KMS-11 (cell line): ENCODE data around the gene PLCB4.

Source experiments
- H2AFZ ChIP-seq: fragments of 200-600 bp; sonication (generic); 2 replicates; pipeline ENCODE4 v1.6.1; 2016; ENCODE audit warnings: antibody characterized with exemption, mixed run types, low read depth
- H3K27ac ChIP-seq: fragments of 200-600 bp; sonication (generic); 2 replicates; pipeline ENCODE4 v1.6.1; 2016; ENCODE audit warnings: mild to moderate bottlenecking, mixed run types
- H3K27me3 ChIP-seq: fragments of 200-600 bp; sonication (generic); 2 replicates; pipeline ENCODE4 v1.6.1; 2017; ENCODE audit warnings: mild to moderate bottlenecking, low read depth, mixed run types, moderate library complexity; ENCODE audit not compliant: insufficient read depth
- H3K36me3 ChIP-seq: fragments of 200-600 bp; sonication (generic); 2 replicates; pipeline ENCODE4 v1.6.1; 2017; ENCODE audit warnings: mild to moderate bottlenecking, mixed run types; ENCODE audit not compliant: insufficient read depth
- H3K4me1 ChIP-seq: fragments of 200-600 bp; sonication (generic); 2 replicates; pipeline ENCODE4 v1.6.1; 2016; ENCODE audit warnings: mild to moderate bottlenecking, low read depth, mixed run types; ENCODE audit not compliant: poor library complexity, severe bottlenecking
- H3K4me2 ChIP-seq: fragments of 200-600 bp; sonication (generic); 2 replicates; pipeline ENCODE4 v1.7.0; 2016; ENCODE audit warnings: mild to moderate bottlenecking, mixed run types
- H3K4me3 ChIP-seq: fragments of 200-600 bp; sonication (generic); IDR thresholded peaks from 2 replicates; pipeline ENCODE4 v1.6.1; 2017; ENCODE audit warnings: low read depth, low read length, mixed read lengths; ENCODE audit not compliant: insufficient read depth
- H3K79me2 ChIP-seq: fragments of 200-600 bp; sonication (generic); 2 replicates; pipeline ENCODE4 v1.6.1; 2016; ENCODE audit warnings: low read depth, mixed run types; ENCODE audit not compliant: insufficient read depth
- H3K9ac ChIP-seq: fragments of 200-600 bp; sonication (generic); 2 replicates; pipeline ENCODE4 v1.6.1; 2016; ENCODE audit warnings: mild to moderate bottlenecking, mixed run types
- H4K20me1 ChIP-seq: fragments of 200-600 bp; sonication (generic); 2 replicates; pipeline ENCODE4 v1.6.1; 2016; ENCODE audit warnings: mild to moderate bottlenecking, mixed run types; ENCODE audit not compliant: insufficient read depth
- TF ChIP-seq, protein P1 (sequence below): fragments of 200-600 bp; sonication (generic); conservative IDR thresholded peaks from 2 replicates; pipeline ENCODE4 v1.6.1; 2017; ENCODE audit warnings: low read depth, mild to moderate bottlenecking, antibody characterized with exemption, low read length, moderate library complexity, mixed read lengths

PLCB4 gene

DNA sequence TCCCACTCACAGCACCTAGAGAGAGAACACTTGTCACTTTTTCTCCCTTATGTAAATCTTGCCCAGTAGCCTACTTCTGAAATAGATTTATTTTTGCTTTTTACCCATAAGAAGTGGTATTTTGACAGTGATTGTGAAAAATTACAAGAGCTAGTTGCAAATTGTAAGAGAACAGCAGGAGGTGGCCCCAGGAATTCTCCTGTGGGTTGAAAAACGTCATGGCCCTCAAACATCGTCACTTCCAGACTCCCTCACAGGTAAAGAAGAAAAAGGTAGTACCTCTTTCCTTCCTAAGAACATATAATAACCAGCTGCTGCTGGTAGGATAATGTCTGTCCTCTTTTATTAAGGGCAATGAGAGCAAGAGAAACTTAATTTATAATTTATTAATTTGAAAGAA lies 376.0 kb downstream of the PLCB4 start:
- Histone ChIP-seq H3K79me2 (no peaks in the 10 kb centered on the region), H3K4me3 (no peak overlapping the region), H3K27ac (no peak overlapping the region), H2AFZ (no peak overlapping the region), H4K20me1 (no peaks in the 10 kb centered on the region), H3K36me3 (no peaks in the 10 kb centered on the region), H3K9ac (no peak overlapping the region), H3K27me3 (no peaks in the 10 kb centered on the region), H3K4me2 (0 out of 2 replicates have a peak overlapping the region, but pooled peaks have one; percentile 73), H3K4me1 (peaks cover 93% of the 10 kb centered on the region)
- TF ChIP-seq, protein P1, sequence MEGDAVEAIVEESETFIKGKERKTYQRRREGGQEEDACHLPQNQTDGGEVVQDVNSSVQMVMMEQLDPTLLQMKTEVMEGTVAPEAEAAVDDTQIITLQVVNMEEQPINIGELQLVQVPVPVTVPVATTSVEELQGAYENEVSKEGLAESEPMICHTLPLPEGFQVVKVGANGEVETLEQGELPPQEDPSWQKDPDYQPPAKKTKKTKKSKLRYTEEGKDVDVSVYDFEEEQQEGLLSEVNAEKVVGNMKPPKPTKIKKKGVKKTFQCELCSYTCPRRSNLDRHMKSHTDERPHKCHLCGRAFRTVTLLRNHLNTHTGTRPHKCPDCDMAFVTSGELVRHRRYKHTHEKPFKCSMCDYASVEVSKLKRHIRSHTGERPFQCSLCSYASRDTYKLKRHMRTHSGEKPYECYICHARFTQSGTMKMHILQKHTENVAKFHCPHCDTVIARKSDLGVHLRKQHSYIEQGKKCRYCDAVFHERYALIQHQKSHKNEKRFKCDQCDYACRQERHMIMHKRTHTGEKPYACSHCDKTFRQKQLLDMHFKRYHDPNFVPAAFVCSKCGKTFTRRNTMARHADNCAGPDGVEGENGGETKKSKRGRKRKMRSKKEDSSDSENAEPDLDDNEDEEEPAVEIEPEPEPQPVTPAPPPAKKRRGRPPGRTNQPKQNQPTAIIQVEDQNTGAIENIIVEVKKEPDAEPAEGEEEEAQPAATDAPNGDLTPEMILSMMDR = no peak

DNA sequence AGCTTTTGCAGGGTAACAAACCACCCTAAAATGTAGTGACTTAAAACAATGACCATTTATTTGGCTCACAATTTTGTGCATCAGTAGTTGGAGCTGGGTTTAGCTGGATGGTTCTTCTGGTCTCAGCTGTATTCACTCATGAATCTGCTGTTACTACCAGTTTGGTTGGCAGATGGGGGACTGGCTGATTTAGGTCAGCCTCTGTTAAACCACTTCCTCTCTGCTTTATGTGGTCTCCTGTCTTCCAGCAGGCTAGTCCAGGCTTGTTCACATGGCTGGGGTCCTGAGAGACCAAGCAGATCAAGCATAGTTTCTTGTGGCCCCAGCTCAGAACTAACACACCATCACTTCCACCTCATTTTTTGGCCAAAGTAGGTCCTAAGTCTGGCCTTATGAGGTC lies 378.3 kb downstream of the PLCB4 start:
- H3K9ac ChIP-seq = no peak overlapping the region
- H3K27ac ChIP-seq = no peak overlapping the region
- no peaks in the 10 kb centered on the region for H4K20me1 ChIP-seq
- H3K79me2 ChIP-seq = no peaks in the 10 kb centered on the region
- H3K36me3 ChIP-seq = no peaks in the 10 kb centered on the region
- peaks cover 73% of the 10 kb centered on the region for H3K4me1 ChIP-seq
- TF ChIP-seq, protein P1 = no peak
- peak overlapping the region; percentile 31; the same call in 1 of the 2 replicates for H3K4me2 ChIP-seq
- no peak overlapping the region; the same call in 1 of the 2 replicates for H2AFZ ChIP-seq
- no peaks in the 10 kb centered on the region for H3K27me3 ChIP-seq
- H3K4me3 ChIP-seq = no peak overlapping the region

DNA sequence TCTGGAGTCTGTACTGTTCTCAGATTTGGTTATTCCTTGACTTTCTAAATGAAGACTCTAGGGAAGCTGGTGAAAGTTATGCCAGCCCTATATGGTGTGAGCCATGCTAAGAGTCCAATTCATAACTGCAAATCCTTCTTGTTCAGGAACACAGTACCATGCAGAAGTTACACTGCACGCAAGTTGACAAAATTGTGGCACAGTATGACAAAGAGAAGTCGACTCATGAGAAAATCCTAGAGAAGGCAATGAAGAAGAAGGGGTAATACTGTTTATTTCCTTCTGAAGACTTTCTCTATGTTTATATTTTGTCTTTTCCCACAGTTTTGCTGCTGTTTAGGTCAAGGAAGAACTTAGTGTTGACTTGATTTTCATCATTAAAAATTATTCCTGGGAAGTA lies 384.3 kb downstream of the PLCB4 start:
- no peak overlapping the region for H3K9ac ChIP-seq
- H3K4me2 ChIP-seq = no peak overlapping the region
- H3K4me3 ChIP-seq = no peak overlapping the region
- no peak overlapping the region for H2AFZ ChIP-seq
- no peaks in the 10 kb centered on the region for H3K36me3 ChIP-seq
- H4K20me1 ChIP-seq = no peaks in the 10 kb centered on the region
- no peaks in the 10 kb centered on the region for H3K27me3 ChIP-seq
- H3K27ac ChIP-seq = no peak overlapping the region
- no peaks in the 10 kb centered on the region for H3K79me2 ChIP-seq
- TF ChIP-seq, protein P1 = no peak
- peaks cover 53% of the 10 kb centered on the region for H3K4me1 ChIP-seq

DNA sequence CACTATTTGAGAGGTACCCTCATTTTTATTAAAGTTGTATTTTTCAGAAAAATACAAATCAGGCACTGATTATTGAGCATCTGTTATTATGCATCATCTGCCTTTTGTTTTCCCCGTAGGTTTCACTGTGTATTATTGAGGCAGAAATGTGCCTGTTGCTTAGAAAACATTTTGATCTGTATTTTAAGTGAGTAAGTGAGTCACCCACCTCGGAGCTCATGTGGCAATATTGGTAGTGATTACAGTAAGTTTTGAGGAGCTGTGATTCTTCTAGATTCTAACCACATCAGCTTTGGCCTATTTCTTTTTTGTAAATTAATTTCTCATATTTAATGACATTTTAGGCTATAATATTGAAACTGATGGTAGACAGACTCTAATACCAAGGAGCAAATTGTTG lies 385.9 kb downstream of the PLCB4 start:
- TF ChIP-seq, protein P1 = no peak
- Histone ChIP-seq H3K4me3 (no peak overlapping the region), H3K9ac (no peak overlapping the region), H4K20me1 (no peaks in the 10 kb centered on the region), H2AFZ (no peak overlapping the region), H3K4me1 (peaks cover 56% of the 10 kb centered on the region), H3K27me3 (no peaks in the 10 kb centered on the region), H3K4me2 (no peak overlapping the region), H3K36me3 (no peaks in the 10 kb centered on the region), H3K79me2 (no peaks in the 10 kb centered on the region), H3K27ac (no peak overlapping the region)
